Parathyroid adenoma (tissue), 2 donors: ENCODE results near the gene PTPRT.

ENCODE experiments used
- H2AFZ ChIP-seq: fragments of 300-600 bp; sonication (generic); one replicate; pipeline ENCODE4 v1.7.0; 2017; ENCODE audit warnings: antibody characterized with exemption, mild to moderate bottlenecking
- H3K27ac ChIP-seq: fragments of 300-600 bp; sonication (generic); one replicate; pipeline ENCODE4 v1.7.0; 2017
- H3K27me3 ChIP-seq: fragments of 300-600 bp; sonication (generic); one replicate; pipeline ENCODE4 v1.7.0; 2017; ENCODE audit warnings: low read length; ENCODE audit not compliant: control insufficient read depth, insufficient read depth
- H3K36me3 ChIP-seq: fragments of 300-600 bp; sonication (generic); one replicate; pipeline ENCODE4 v1.7.0; 2017; ENCODE audit warnings: low read length; ENCODE audit not compliant: control insufficient read depth, insufficient read depth
- H3K4me1 ChIP-seq: fragments of 300-600 bp; sonication (generic); one replicate; pipeline ENCODE4 v1.7.0; 2017; ENCODE audit warnings: control low read depth
- H3K4me2 ChIP-seq: fragments of 300-600 bp; sonication (generic); one replicate; pipeline ENCODE4 v1.7.0; 2017; ENCODE audit warnings: low read length
- H3K4me3 ChIP-seq: fragments of 300-600 bp; sonication (generic); one replicate; pipeline ENCODE4 v1.7.0; 2017; ENCODE audit warnings: low read depth, low read length
- H3K79me2 ChIP-seq: fragments of 300-600 bp; sonication (generic); one replicate; pipeline ENCODE4 v1.7.0; 2017; ENCODE audit warnings: control low read depth
- H3K9ac ChIP-seq: fragments of 300-600 bp; sonication (generic); one replicate; pipeline ENCODE4 v1.7.0; 2017; ENCODE audit warnings: mild to moderate bottlenecking
- H3K9me3 ChIP-seq: fragments of 300-600 bp; sonication (generic); one replicate; pipeline ENCODE4 v1.7.0; 2017; ENCODE audit warnings: low read length; ENCODE audit not compliant: control insufficient read depth
- CTCF ChIP-seq: fragments of 300-600 bp; sonication (generic); IDR thresholded peaks from one replicate; pipeline ENCODE4 v1.7.0; 2017; ENCODE audit warnings: antibody characterized with exemption, mild to moderate bottlenecking
- donor health status: primary hyperparathyroidism.

Gene PTPRT

GRCh38 chr20:42340368-42340767 lies 849.3 kb downstream of the PTPRT start:
- H3K9ac ChIP-seq, result no peak overlapping the region
- no peaks in the 10 kb centered on the region for H3K79me2 ChIP-seq
- H2AFZ ChIP-seq, result no peak overlapping the region
- H3K4me1 ChIP-seq, result peaks cover 13% of the 10 kb centered on the region
- H3K27me3 ChIP-seq, result no peaks in the 10 kb centered on the region
- H3K4me3 ChIP-seq, result no peak overlapping the region
- H3K27ac ChIP-seq, result no peak overlapping the region
- H3K4me2 ChIP-seq, result no peak overlapping the region
- H3K36me3 ChIP-seq, result no peaks in the 10 kb centered on the region
- no peaks in the 10 kb centered on the region for H3K9me3 ChIP-seq
- no peak for TF ChIP-seq CTCF

GRCh38 chr20:42338294-42339201 lies 851.2 kb downstream of the PTPRT start:
- Histone ChIP-seq H3K4me2 (no peak overlapping the region), H2AFZ (peak overlapping the region; percentile 5), H3K9ac (no peak overlapping the region), H3K4me3 (no peak overlapping the region), H3K4me1 (peaks cover 16% of the 10 kb centered on the region), H3K79me2 (no peaks in the 10 kb centered on the region), H3K36me3 (no peaks in the 10 kb centered on the region), H3K27me3 (no peaks in the 10 kb centered on the region), H3K27ac (peak overlapping the region; percentile 21), H3K9me3 (no peaks in the 10 kb centered on the region)
- no peak for TF ChIP-seq CTCF

GRCh38 chr20:42336576-42336975 lies 853.1 kb downstream of the PTPRT start:
- Histone ChIP-seq H2AFZ (no peak overlapping the region), H3K27me3 (no peaks in the 10 kb centered on the region), H3K27ac (no peak overlapping the region), H3K4me3 (no peak overlapping the region), H3K9ac (no peak overlapping the region), H3K9me3 (no peaks in the 10 kb centered on the region), H3K4me2 (no peak overlapping the region), H3K36me3 (no peaks in the 10 kb centered on the region), H3K4me1 (peaks cover 18% of the 10 kb centered on the region), H3K79me2 (no peaks in the 10 kb centered on the region)
- TF ChIP-seq CTCF, result no peak

GRCh38 chr20:42319252-42320013 lies 870.3 kb downstream of the PTPRT start:
- H3K27me3 ChIP-seq, result no peaks in the 10 kb centered on the region
- no peak overlapping the region for H3K4me2 ChIP-seq
- no peaks in the 10 kb centered on the region for H3K36me3 ChIP-seq
- H3K4me1 ChIP-seq, result peaks cover 23% of the 10 kb centered on the region
- no peaks in the 10 kb centered on the region for H3K9me3 ChIP-seq
- no peak overlapping the region for H3K4me3 ChIP-seq
- no peak overlapping the region for H2AFZ ChIP-seq
- H3K79me2 ChIP-seq, result no peaks in the 10 kb centered on the region
- no peak for TF ChIP-seq CTCF
- H3K9ac ChIP-seq, result no peak overlapping the region
- peak overlapping the region; percentile 60 for H3K27ac ChIP-seq
